Muscle of leg (tissue), 11 donors: Measurements from ENCODE around the gene SMARCD3. TPM values are rescaled to one million over a fixed set of nuclear protein-coding genes. Genes with fewer than 3 reads are reported as not detected.

Experiments
- DNase-seq: peaks from one replicate; pipeline ENCODE4 v3.0.0; 2013
- H3K27ac ChIP-seq: one replicate; pipeline ENCODE4 v1.5.1; 2013; ENCODE audit warnings: mild to moderate bottlenecking, low read length, control low read depth
- H3K27me3 ChIP-seq: one replicate; pipeline ENCODE4 v1.6.1; 2013; ENCODE audit warnings: low read length; ENCODE audit not compliant: control insufficient read depth, insufficient read depth
- H3K36me3 ChIP-seq: one replicate; pipeline ENCODE4 v1.6.1; 2013; ENCODE audit warnings: low read length; ENCODE audit not compliant: control insufficient read depth, insufficient read depth
- H3K4me1 ChIP-seq: one replicate; pipeline ENCODE4 v1.6.1; 2013; ENCODE audit warnings: low read length; ENCODE audit not compliant: control insufficient read depth, insufficient read depth
- H3K4me3 ChIP-seq: one replicate; pipeline ENCODE4 v1.5.1; 2013; ENCODE audit warnings: low read length, control low read depth
- H3K9me3 ChIP-seq: replicated peaks from 2 replicates; pipeline ENCODE4 v1.6.1; 2013; ENCODE audit warnings: low read depth, low read length; ENCODE audit not compliant: control insufficient read depth
- WGBS: methylation state at CpG from one replicate; pipeline ENCODE4 v1.1.5; 2013; ENCODE audit warnings: missing lambda C conversion rate; ENCODE audit not compliant: insufficient coverage; 5-methylcytosine and 5-hydroxymethylcytosine counted together
- polyA plus RNA-seq, 8 donors: library from polyadenylated mRNA; unstranded; fragments of 120-200 nt; gene quantifications; one replicate each; pipeline versions ENCODE4 v1.2.1 to v1.2.3, GENCODE V29; 2013; ENCODE audit warnings: inconsistent platforms in 1 of 8, low replicate concordance in 1 of 8; ENCODE audit not compliant: insufficient read length in 8 of 8, insufficient read depth in 1 of 8
- total RNA-seq: library from RNA; stranded (reverse); fragments of 120-200 nt; gene quantifications from one replicate; pipeline ENCODE4 v1.2.4, GENCODE V29; 2013

SMARCD3 gene
- total and polyA plus RNA-seq, 9 donors = 106 to 180 (median 137) TPM

- H3K9me3 ChIP-seq = no peaks in the 10 kb centered on the region
- no peaks in the 10 kb centered on the region for H3K27me3 ChIP-seq
- peak overlapping the region; percentile 70 for H3K4me3 ChIP-seq
- peak overlapping the region; percentile 88 for H3K27ac ChIP-seq
- peaks cover 25% of the 10 kb centered on the region for H3K4me1 ChIP-seq
- 66% methylated on average over 5 of the region's 10 CpGs for WGBS
- peaks cover 21% of the 10 kb centered on the region for H3K36me3 ChIP-seq
- DNase-seq = no peak
Observed at GRCh38 chr7:151228024-151228866, 20.2 kb downstream of the SMARCD3 start.

GRCh38 chr7:151226875-151227782 is 21.4 kb downstream of the SMARCD3 start, which contains the start of gene ABCF2:
ABCF2 (minus strand) TSS chr7:151227205; CDS start chr7:151226458, 747 bp downstream.
- peak within 1 kb of the TSS; percentile 70 for H3K4me3 ChIP-seq
- peaks cover 18% of the 10 kb centered on the region for H3K4me1 ChIP-seq
- peak within 1 kb of the TSS; percentile 88 for H3K27ac ChIP-seq
- H3K9me3 ChIP-seq = no peaks in the 10 kb centered on the region
- WGBS = under 1% methylated on average over 64 of the region's 68 CpGs
- DNase-seq = peak; percentile 100
- H3K36me3 ChIP-seq = peaks cover 32% of the 10 kb centered on the region
- no peaks in the 10 kb centered on the region for H3K27me3 ChIP-seq

- 1% methylated on average over 15 of the region's 15 CpGs for WGBS
- no peak for DNase-seq
Observed at GRCh38 chr7:151226560-151226874, 22.0 kb downstream of the SMARCD3 start.

GRCh38 chr7:151225948-151226510 is 22.5 kb downstream of the SMARCD3 start:
- peaks cover 14% of the 10 kb centered on the region for H3K4me1 ChIP-seq
- H3K9me3 ChIP-seq = no peaks in the 10 kb centered on the region
- peaks cover 38% of the 10 kb centered on the region for H3K36me3 ChIP-seq
- H3K27ac ChIP-seq = no peak overlapping the region
- peak overlapping the region; percentile 70 for H3K4me3 ChIP-seq
- WGBS = 78% methylated on average over 5 of the region's 8 CpGs
- DNase-seq = no peak
- H3K27me3 ChIP-seq = no peaks in the 10 kb centered on the region

More at GRCh38 chr7:151226560-151226874, 22.0 kb downstream of the SMARCD3 start:
- peaks cover 35% of the 10 kb centered on the region for H3K36me3 ChIP-seq
- H3K9me3 ChIP-seq = no peaks in the 10 kb centered on the region
- H3K4me3 ChIP-seq = peak overlapping the region; percentile 70
- no peaks in the 10 kb centered on the region for H3K27me3 ChIP-seq
- H3K27ac ChIP-seq = no peak overlapping the region
- peaks cover 14% of the 10 kb centered on the region for H3K4me1 ChIP-seq

GRCh38 chr7:151223728-151224127 is 24.8 kb downstream of the SMARCD3 start:
- H3K9me3 ChIP-seq = no peaks in the 10 kb centered on the region
- H3K27ac ChIP-seq = no peak overlapping the region
- DNase-seq = no peak
- no peaks in the 10 kb centered on the region for H3K27me3 ChIP-seq
- H3K4me1 ChIP-seq = peaks cover 14% of the 10 kb centered on the region
- H3K36me3 ChIP-seq = peaks cover 52% of the 10 kb centered on the region
- no peak overlapping the region for H3K4me3 ChIP-seq
- 87% methylated on average over 10 of the region's 14 CpGs for WGBS

GRCh38 chr7:151218170-151218569 is 30.3 kb downstream of the SMARCD3 start:
- WGBS = no CpG with 5 or more reads among the region's 9 CpGs
- no peak for DNase-seq
- Histone ChIP-seq H3K4me3 (no peak overlapping the region), H3K27me3 (no peaks in the 10 kb centered on the region), H3K27ac (no peak overlapping the region), H3K9me3 (no peaks in the 10 kb centered on the region), H3K36me3 (peaks cover 77% of the 10 kb centered on the region), H3K4me1 (no peaks in the 10 kb centered on the region)

GRCh38 chr7:151215396-151215795 is 33.1 kb downstream of the SMARCD3 start:
- Histone ChIP-seq H3K4me3 (no peak overlapping the region), H3K27ac (no peak overlapping the region), H3K4me1 (no peaks in the 10 kb centered on the region), H3K27me3 (no peaks in the 10 kb centered on the region), H3K36me3 (peaks cover 68% of the 10 kb centered on the region), H3K9me3 (no peaks in the 10 kb centered on the region)
- DNase-seq = no peak
- 100% methylated on average over 4 of the region's 5 CpGs for WGBS

- Histone ChIP-seq H3K4me1 (no peaks in the 10 kb centered on the region), H3K9me3 (no peaks in the 10 kb centered on the region), H3K4me3 (no peak overlapping the region), H3K36me3 (peaks cover 60% of the 10 kb centered on the region), H3K27me3 (no peaks in the 10 kb centered on the region), H3K27ac (no peak overlapping the region)
- WGBS = 86% methylated on average over 3 of the region's 3 CpGs
- no peak for DNase-seq
Observed at GRCh38 chr7:151213826-151214225, 34.7 kb downstream of the SMARCD3 start.

GRCh38 chr7:151212626-151213025 is 35.9 kb downstream of the SMARCD3 start:
- H3K27me3 ChIP-seq = peaks cover 3% of the 10 kb centered on the region
- no peak overlapping the region for H3K4me3 ChIP-seq
- H3K36me3 ChIP-seq = peaks cover 48% of the 10 kb centered on the region
- no peaks in the 10 kb centered on the region for H3K4me1 ChIP-seq
- no peak overlapping the region for H3K27ac ChIP-seq
- 86% methylated on average over 5 of the region's 5 CpGs for WGBS
- H3K9me3 ChIP-seq = no peaks in the 10 kb centered on the region
- no peak for DNase-seq
